Vagina (tissue), 2 donors: Measurements from ENCODE around the gene ZSWIM2.

ENCODE experiments used
- CTCF ChIP-seq, 3 experiments: fragments of 450-650 bp in 2 of 3; fragments of 200-600 bp in 1 of 3; sonication (generic) in 1 of 3; IDR thresholded peaks; one replicate each; pipeline ENCODE4 v1.5.1; 2017 to 2019; ENCODE audit warnings: antibody characterized with exemption in 3 of 3, mild to moderate bottlenecking in 2 of 3, moderate library complexity in 2 of 3
- POLR2AphosphoS5 ChIP-seq, 2 donors: sonication (generic); formaldehyde crosslinking; IDR thresholded peaks; one replicate each; pipeline ENCODE4 v1.9.0; 2017; ENCODE audit warnings: antibody characterized with exemption in 2 of 2, mild to moderate bottlenecking in 2 of 2, low read depth in 1 of 2; ENCODE audit not compliant: insufficient read depth in 1 of 2

DNA sequence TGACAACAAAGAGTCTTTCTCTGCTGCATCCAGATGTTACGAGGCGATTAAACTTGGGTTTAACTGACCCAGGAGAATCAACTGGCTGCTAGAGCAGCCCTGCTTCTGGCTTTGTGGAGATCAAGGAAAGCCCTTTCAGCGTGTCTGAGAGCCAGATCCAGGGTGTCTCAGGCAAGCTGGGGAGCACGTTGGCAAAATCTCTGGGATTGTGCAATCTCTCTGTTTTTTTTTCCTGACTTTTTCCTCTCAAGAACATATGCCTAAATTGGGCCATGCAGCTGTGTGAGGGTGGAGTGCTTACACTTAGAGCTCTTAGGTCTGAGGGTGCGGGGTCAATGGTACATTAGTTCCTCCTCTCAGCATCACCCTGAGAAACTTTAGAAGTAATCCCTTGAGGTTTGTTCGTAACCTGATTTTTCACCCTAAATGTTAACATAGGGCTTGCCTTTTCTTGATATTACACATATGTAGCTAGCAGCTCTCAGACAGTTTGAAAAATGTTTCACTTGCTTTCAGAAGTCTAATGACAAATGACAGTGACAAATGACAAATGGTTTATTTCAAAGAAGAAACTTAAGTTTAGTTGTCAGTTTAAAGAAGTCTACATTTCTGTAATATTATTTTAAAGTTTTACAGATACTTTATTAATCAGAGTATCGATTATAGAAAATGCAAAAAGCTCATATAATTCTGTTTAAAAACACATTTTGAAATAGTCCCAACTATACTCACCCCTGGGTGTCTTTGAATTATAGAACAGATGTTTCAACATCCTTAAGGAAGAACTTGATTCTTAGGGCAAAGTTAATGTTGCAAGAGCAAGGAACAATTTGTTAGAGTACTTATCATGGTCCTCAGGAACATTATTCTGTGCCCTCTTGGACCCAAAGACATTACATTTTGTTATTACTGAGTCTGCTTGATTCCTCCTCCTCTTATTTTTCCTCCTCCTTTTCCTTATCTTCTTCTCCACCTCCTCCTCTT lies 38.4 kb upstream of the ZSWIM2 start:
- TF ChIP-seq POLR2AphosphoS5 (IDR thresholded peaks at IDR 0.05; ENCODE audit: insufficient read depth in 1 of 2, low read depth in 1 of 2), result peak in 1 of 2 donors; percentile 67
- TF ChIP-seq CTCF (IDR thresholded peaks at IDR 0.05), result no peak
